B cell (primary cell): Measurements from ENCODE around the gene NDUFS5. TPM values are rescaled to one million over a fixed set of nuclear protein-coding genes. Genes with fewer than 3 reads are reported as not detected.

Source experiments
- polyA plus RNA-seq: library from polyadenylated mRNA; depleted of rRNA; stranded (reverse); fragments of >200 nt; gene quantifications from 2 replicates; pipeline ENCODE4 v1.2.3, GENCODE V29; 2012
- total RNA-seq, 2 donors: library from RNA; stranded (reverse); fragments of 120-200 nt in 1 of 2; gene quantifications; 1 replicate in 1 of 2; 2 replicates in 1 of 2; pipeline versions ENCODE4 v1.2.3 to v1.2.4, GENCODE V29; 2013 to 2022

The NDUFS5 gene
- total and polyA plus RNA-seq, 2 donors (not counting 1 experiment from before 2014, with no cell fraction given) = 55.8 to 85.5 TPM

Other genes with a start within 250 kb of the NDUFS5 start
- 37.6 and 39.3 TPM in 2 replicates for gene RRAGC, start 166.6 kb upstream of the NDUFS5 start, total RNA-seq
- 11.4 and 18.2 TPM in 2 replicates for gene RRAGC, start 166.6 kb upstream of the NDUFS5 start, polyA plus RNA-seq
- gene MYCBP, start 153.0 kb upstream of the NDUFS5 start, total RNA-seq = 7.8 and 8.9 TPM in 2 replicates
- 2.7 and 3.1 TPM in 2 replicates for gene MYCBP, start 153.0 kb upstream of the NDUFS5 start, polyA plus RNA-seq
- not detected in 2 replicates for gene GJA9, start 144.8 kb upstream of the NDUFS5 start, total RNA-seq
- gene GJA9, start 144.8 kb upstream of the NDUFS5 start, polyA plus RNA-seq = not detected in 2 replicates
- gene RHBDL2, start 84.5 kb upstream of the NDUFS5 start, total RNA-seq = not detected in 2 replicates
- gene RHBDL2, start 84.5 kb upstream of the NDUFS5 start, polyA plus RNA-seq = not detected in 2 replicates
- gene AKIRIN1, start 35.1 kb upstream of the NDUFS5 start, total RNA-seq = 59.7 and 61.9 TPM in 2 replicates
- 36.5 and 61.4 TPM in 2 replicates for gene AKIRIN1, start 35.1 kb upstream of the NDUFS5 start, polyA plus RNA-seq
- 155 and 159 TPM in 2 replicates for gene MACF1, start 178.3 kb downstream of the NDUFS5 start, total RNA-seq
- 64.1 and 84.4 TPM in 2 replicates for gene MACF1, start 178.3 kb downstream of the NDUFS5 start, polyA plus RNA-seq